Measurements from ENCODE around the gene LYRM7. TPM values are rescaled to one million over a fixed set of nuclear protein-coding genes. Genes with fewer than 3 reads are reported as not detected.
A peak's percentile ranks its signal among the peaks of the same experiment; 100 is the strongest.
"Not testable (repeated sequence)": the region's sequence is repeated elsewhere in the genome, so short reads cannot be mapped to it uniquely, and the experiment has no call there.

LYRM7 gene
- total RNA-seq (10 to 100 TPM; 14.5 to 26.5 (median 21.4) TPM), polyA plus RNA-seq (15.5 TPM)
- long read RNA-seq, donor 1, full-length matches to known transcripts, result 69 of 82 reads
- long read RNA-seq, donor 1, partial matches to known transcripts, result 0 of 82 reads
- long read RNA-seq, donor 1, other reads (novel, unspliced or antisense), result 13 of 82 reads
- long read RNA-seq, donor 2, full-length matches to known transcripts, result 22 of 28 reads
- long read RNA-seq, donor 2, partial matches to known transcripts, result 0 of 28 reads
- long read RNA-seq, donor 2, other reads (novel, unspliced or antisense), result 6 of 28 reads
- long read RNA-seq, donor 3, full-length matches to known transcripts, result 111 of 128 reads
- long read RNA-seq, donor 3, partial matches to known transcripts, result 6 of 128 reads
- long read RNA-seq, donor 3, other reads (novel, unspliced or antisense), result 11 of 128 reads
- long read RNA-seq, donor 4, full-length matches to known transcripts, result 33 of 39 reads
- long read RNA-seq, donor 4, partial matches to known transcripts, result 0 of 39 reads
- long read RNA-seq, donor 4, other reads (novel, unspliced or antisense), result 6 of 39 reads

DNA sequence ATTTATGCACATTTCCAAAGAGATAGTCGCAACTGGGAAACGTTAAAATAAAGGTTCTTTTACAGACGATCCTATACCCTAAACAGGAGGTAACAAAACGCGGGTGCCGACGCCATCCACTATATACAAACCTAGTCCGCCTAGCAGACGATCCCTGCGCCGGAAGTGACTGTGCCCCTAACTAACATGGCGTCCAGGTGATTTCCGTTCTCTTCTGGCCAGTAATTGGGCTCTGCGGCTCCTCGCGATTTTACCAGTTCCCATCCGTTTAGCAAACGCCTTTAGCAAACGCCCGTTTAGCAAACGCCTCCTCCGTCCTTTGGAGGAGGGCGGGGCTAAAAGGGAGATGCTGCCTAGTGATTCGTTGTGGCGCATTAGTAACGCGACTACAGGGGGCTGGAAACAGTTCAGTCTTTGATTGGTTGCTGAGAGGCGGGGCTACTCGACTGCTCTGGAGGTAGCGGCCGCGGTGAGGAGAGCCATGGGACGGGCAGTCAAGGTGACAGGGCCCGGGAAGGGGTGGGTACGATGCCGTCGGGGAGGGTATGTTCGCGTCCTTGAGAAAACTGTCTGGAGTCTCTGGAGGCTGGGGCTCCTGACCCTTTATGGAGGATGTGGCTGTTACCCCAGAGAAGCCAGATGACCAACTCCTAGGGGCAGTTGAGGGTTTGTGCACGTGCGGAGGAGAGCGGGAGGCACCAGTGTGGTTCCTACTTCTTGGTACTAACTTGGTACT is at the start of gene LYRM7:
Gene LYRM7 (plus strand): TSS at position 405 of the 736 bp plus-strand sequence. CDS start 77 bp downstream, at position 482.
- Histone ChIP-seq H3K4me3 (ENCODE audit: low read length) (peak within 1 kb of the TSS; percentile 86), H3K4me1 (ENCODE audit: control insufficient read depth, insufficient read depth, low read length) (peaks cover 3% of the 10 kb centered on the region), H3K27ac (ENCODE audit: low read length) (peak within 1 kb of the TSS; percentile 65), H3K27me3 (ENCODE audit: control insufficient read depth, insufficient read depth) (no peaks in the 10 kb centered on the region), H3K9me3 (ENCODE audit: control insufficient read depth, low read length) (no peaks in the 10 kb centered on the region)
- DNase-seq, result peak; percentile 96 to 98 (median 96)
- under 1% methylated on average over 42 of the region's 42 CpGs for WGBS
- peak; percentile 99 for ATAC-seq
- intact Hi-C loops (cut with DNase I), result loop anchor here in 2 of 4 donors (5.0 to 10.0 kb wide), 2 partner anchors 94 to 242 kb away; partner anchors contain the start of gene CDC42SE2 (in 2 of the 2)

GRCh38 chr5:131127244-131127643 is 43.5 kb upstream of the LYRM7 start:
- ATAC-seq; DNase-seq; intact Hi-C loops (cut with DNase I); H3K4me1 ChIP-seq (ENCODE audit: control insufficient read depth, insufficient read depth, low read length); H3K4me3 ChIP-seq (ENCODE audit: low read length); H3K27ac ChIP-seq (ENCODE audit: low read length); H3K9me3 ChIP-seq (ENCODE audit: control insufficient read depth, low read length); H3K27me3 ChIP-seq (ENCODE audit: control insufficient read depth, insufficient read depth): not testable (repeated sequence)
- WGBS, result 94% methylated on average over 2 of the region's 2 CpGs

DNA sequence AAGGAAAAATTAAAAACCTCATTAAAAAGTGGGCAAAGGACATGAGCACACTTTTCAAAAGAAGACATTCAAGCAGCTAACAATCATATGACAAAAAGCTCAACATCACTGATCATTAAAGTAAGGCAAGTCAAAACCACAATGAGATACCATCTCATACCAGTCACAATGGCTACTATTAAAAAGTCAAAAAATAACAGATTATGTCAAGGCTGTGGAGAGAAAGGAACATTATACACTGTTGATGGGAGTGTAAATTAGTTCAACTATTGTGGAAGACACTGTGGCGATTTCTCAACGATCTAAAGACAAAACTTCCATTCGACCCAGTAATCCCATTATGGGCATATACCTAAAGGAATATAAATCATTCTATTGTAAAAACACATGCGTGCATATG is 41.4 kb upstream of the LYRM7 start:
- Histone ChIP-seq H3K4me1 (ENCODE audit: control insufficient read depth, insufficient read depth, low read length) (no peaks in the 10 kb centered on the region), H3K27me3 (ENCODE audit: control insufficient read depth, insufficient read depth) (no peaks in the 10 kb centered on the region), H3K27ac (ENCODE audit: low read length) (no peak overlapping the region), H3K9me3 (ENCODE audit: control insufficient read depth, low read length) (no peaks in the 10 kb centered on the region), H3K4me3 (ENCODE audit: low read length) (no peak overlapping the region)
- WGBS, result 88% methylated on average over 4 of the region's 4 CpGs
- DNase-seq (no peak), ATAC-seq (no peak)
- intact Hi-C loops (cut with DNase I), result no loop called here

- intact Hi-C loops (cut with DNase I); H3K9me3 ChIP-seq (ENCODE audit: control insufficient read depth, low read length); DNase-seq; H3K4me1 ChIP-seq (ENCODE audit: control insufficient read depth, insufficient read depth, low read length); H3K27me3 ChIP-seq (ENCODE audit: control insufficient read depth, insufficient read depth); ATAC-seq; H3K4me3 ChIP-seq (ENCODE audit: low read length); H3K27ac ChIP-seq (ENCODE audit: low read length): not testable (repeated sequence)
- WGBS, result 95% methylated on average over 1 of the region's 2 CpGs
Measured at GRCh38 chr5:131133091-131133490, 37.7 kb upstream of the LYRM7 start.

DNA sequence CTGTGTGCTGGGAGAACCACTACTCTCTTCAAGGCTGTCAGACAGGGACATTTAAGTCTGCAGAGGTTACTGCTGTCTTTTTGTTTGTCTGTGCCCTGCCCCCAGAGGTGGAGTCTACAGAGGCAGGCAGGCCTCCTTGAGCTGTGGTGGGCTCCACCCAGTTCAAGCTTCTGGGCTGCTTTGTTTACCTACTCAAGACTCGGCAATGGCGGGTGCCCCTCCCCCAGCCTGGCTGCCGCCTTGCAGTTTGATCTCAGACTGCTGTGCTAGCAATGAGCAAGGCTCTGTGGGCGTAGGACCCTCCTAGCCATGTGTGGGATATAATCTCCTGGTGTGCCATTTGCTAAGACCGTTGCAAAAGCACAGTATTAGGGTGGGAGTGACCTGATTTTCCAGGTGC is 32.3 kb upstream of the LYRM7 start:
- H3K9me3 ChIP-seq (ENCODE audit: control insufficient read depth, low read length); H3K4me1 ChIP-seq (ENCODE audit: control insufficient read depth, insufficient read depth, low read length); intact Hi-C loops (cut with DNase I); H3K4me3 ChIP-seq (ENCODE audit: low read length); ATAC-seq; H3K27ac ChIP-seq (ENCODE audit: low read length); H3K27me3 ChIP-seq (ENCODE audit: control insufficient read depth, insufficient read depth); DNase-seq: not testable (repeated sequence)
- 81% methylated on average over 5 of the region's 5 CpGs for WGBS

- 93% methylated on average over 2 of the region's 2 CpGs for WGBS
- Histone ChIP-seq H3K27ac (ENCODE audit: low read length) (no peak overlapping the region), H3K4me1 (ENCODE audit: control insufficient read depth, insufficient read depth, low read length) (no peaks in the 10 kb centered on the region), H3K9me3 (ENCODE audit: control insufficient read depth, low read length) (no peaks in the 10 kb centered on the region), H3K4me3 (ENCODE audit: low read length) (no peak overlapping the region), H3K27me3 (ENCODE audit: control insufficient read depth, insufficient read depth) (no peaks in the 10 kb centered on the region)
- DNase-seq (no peak), ATAC-seq (no peak)
- intact Hi-C loops (cut with DNase I), result no loop called here
Measured at GRCh38 chr5:131139321-131139720, 31.4 kb upstream of the LYRM7 start.

DNA sequence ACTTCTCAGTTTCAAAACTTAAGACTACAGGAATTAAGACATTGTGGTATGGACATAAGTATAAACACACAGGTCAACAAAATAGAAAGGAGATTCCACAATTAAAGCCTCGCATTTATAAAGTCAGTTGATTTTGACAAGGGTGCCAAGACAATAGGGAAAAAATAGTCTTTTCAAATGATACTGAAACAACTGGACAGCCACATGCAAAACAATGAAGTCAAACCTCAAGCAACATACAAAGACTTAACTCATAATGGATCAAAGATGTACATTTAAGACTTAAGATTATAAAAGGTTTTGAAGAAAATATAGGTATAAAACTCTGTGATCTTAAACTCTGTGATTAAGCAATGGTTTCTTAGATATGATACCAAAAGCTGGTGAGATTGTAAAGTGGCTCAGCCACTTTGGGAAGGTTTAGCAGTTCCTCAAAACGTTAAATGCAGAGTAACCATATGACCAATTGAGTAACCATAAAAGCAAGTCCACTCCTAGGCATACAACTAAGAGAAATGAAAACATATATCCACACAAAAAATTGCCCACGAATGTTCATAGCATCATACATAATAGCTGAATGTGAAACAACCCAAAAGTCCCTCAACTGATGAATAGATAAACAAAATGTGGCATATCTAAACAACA is 27.6 kb upstream of the LYRM7 start:
- Histone ChIP-seq H3K4me1 (ENCODE audit: control insufficient read depth, insufficient read depth, low read length) (no peaks in the 10 kb centered on the region), H3K9me3 (ENCODE audit: control insufficient read depth, low read length) (no peaks in the 10 kb centered on the region), H3K4me3 (ENCODE audit: low read length) (no peak overlapping the region), H3K27ac (ENCODE audit: low read length) (no peak overlapping the region), H3K27me3 (ENCODE audit: control insufficient read depth, insufficient read depth) (no peaks in the 10 kb centered on the region)
- intact Hi-C loops (cut with DNase I), result no loop called here
- DNase-seq (no peak), ATAC-seq (no peak)
- 54% methylated on average over 3 of the region's 3 CpGs for WGBS

DNA sequence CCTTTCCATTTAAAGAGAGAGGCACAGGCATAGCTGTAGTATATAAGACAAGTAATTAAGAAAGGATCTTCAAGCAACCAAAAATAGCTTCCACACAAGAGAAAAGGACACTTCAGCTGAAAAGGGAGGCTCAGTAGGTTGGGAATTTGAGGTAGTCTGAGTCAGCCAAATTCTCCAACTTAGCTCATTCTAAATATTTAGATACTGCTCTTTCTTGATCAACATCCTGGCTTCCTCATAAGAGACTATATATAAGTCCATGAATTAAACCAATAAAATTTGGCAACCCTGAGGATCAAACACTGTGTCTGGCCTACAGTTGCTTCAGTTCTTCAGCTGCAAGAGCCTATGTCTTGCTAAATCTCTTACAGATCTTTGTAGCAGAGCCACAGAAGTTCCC is 23.5 kb upstream of the LYRM7 start:
- H3K4me3 ChIP-seq (ENCODE audit: low read length), result no peak overlapping the region
- no peaks in the 10 kb centered on the region for H3K4me1 ChIP-seq (ENCODE audit: control insufficient read depth, insufficient read depth, low read length)
- intact Hi-C loops (cut with DNase I), result no loop called here
- H3K9me3 ChIP-seq (ENCODE audit: control insufficient read depth, low read length), result no peaks in the 10 kb centered on the region
- H3K27me3 ChIP-seq (ENCODE audit: control insufficient read depth, insufficient read depth), result no peaks in the 10 kb centered on the region
- ATAC-seq (no peak), DNase-seq (no peak)
- H3K27ac ChIP-seq (ENCODE audit: low read length), result no peak overlapping the region

DNA sequence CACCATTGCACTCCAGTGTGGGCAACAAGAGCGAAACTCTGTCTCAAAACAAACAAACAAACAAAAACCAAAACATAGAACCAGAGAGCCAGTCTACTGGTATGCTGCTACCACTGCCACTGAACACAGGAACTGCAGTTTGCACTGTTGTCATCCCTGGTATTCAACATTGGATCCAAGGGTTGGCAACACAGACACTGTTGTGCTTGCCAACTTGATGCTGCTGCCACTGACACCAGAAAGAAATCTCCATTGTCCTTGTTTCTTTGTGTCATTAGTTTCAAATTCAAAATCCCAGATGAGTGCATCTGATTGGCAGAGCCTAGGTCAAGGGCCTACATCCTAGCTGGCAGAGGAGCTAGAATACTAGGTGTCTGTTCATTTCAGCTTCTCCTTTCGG is 21.9 kb upstream of the LYRM7 start:
- H3K27me3 ChIP-seq (ENCODE audit: control insufficient read depth, insufficient read depth), result no peaks in the 10 kb centered on the region
- ATAC-seq (peak; percentile 36 to 47), DNase-seq (no peak)
- H3K4me3 ChIP-seq (ENCODE audit: low read length), result no peak overlapping the region
- 94% methylated on average over 2 of the region's 2 CpGs for WGBS
- no peak overlapping the region for H3K27ac ChIP-seq (ENCODE audit: low read length)
- no peaks in the 10 kb centered on the region for H3K4me1 ChIP-seq (ENCODE audit: control insufficient read depth, insufficient read depth, low read length)
- no peaks in the 10 kb centered on the region for H3K9me3 ChIP-seq (ENCODE audit: control insufficient read depth, low read length)
- intact Hi-C loops (cut with DNase I), result no loop called here

DNA sequence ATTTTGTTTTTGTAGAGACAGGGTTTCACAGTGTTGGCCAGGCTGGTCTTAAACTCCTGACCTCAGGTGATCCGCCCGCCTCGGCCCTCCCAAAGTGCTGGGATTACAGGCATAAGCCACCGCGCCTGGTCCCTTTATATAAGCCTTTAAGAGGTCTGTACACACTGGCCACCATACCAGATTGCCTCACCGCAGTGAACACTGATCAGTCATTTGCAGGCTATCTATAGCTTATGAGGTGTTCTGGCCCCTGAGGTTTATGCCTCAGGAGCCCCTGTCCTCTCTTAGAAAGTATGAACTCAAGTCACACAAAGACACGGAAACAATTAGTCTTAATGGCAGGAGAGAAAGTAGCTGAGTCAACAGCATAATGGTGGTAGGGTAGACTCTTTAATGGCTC is 20.3 kb upstream of the LYRM7 start:
- no peaks in the 10 kb centered on the region for H3K9me3 ChIP-seq (ENCODE audit: control insufficient read depth, low read length)
- no peak for ATAC-seq
- no peaks in the 10 kb centered on the region for H3K27me3 ChIP-seq (ENCODE audit: control insufficient read depth, insufficient read depth)
- 96% methylated on average over 7 of the region's 7 CpGs for WGBS
- no peak overlapping the region for H3K4me3 ChIP-seq (ENCODE audit: low read length)
- H3K4me1 ChIP-seq (ENCODE audit: control insufficient read depth, insufficient read depth, low read length), result no peaks in the 10 kb centered on the region
- intact Hi-C loops (cut with DNase I), result no loop called here
- no peak for DNase-seq
- no peak overlapping the region for H3K27ac ChIP-seq (ENCODE audit: low read length)

- Histone ChIP-seq H3K9me3 (ENCODE audit: control insufficient read depth, low read length) (no peaks in the 10 kb centered on the region), H3K4me3 (ENCODE audit: low read length) (no peak overlapping the region), H3K27ac (ENCODE audit: low read length) (no peak overlapping the region), H3K27me3 (ENCODE audit: control insufficient read depth, insufficient read depth) (no peaks in the 10 kb centered on the region), H3K4me1 (ENCODE audit: control insufficient read depth, insufficient read depth, low read length) (no peaks in the 10 kb centered on the region)
- DNase-seq (no peak), ATAC-seq (no peak)
- intact Hi-C loops (cut with DNase I), result no loop called here
- 89% methylated on average over 4 of the region's 4 CpGs for WGBS
Measured at GRCh38 chr5:131151216-131151615, 19.5 kb upstream of the LYRM7 start.
